Adrenal gland (tissue), 5 donors: ENCODE results near the gene EFEMP1.

ENCODE experiments used
- POLR2A ChIP-seq, 2 donors: fragments of 450-650 bp; IDR thresholded peaks; one replicate each; pipeline ENCODE4 v1.6.1; 2017; ENCODE audit warnings: antibody characterized with exemption in 2 of 2, mild to moderate bottlenecking in 2 of 2, moderate library complexity in 1 of 2
- TF ChIP-seq, protein P1 (sequence below), 6 experiments: fragments of 450-650 bp in 4 of 6; fragments of 200-600 bp in 2 of 6; sonication (generic) in 1 of 6; IDR thresholded peaks; 1 replicate in 5 of 6; 2 replicates in 1 of 6; pipeline versions ENCODE4 v1.5.1 to v1.8.0; 2016 to 2021; ENCODE audit warnings: antibody characterized with exemption in 6 of 6, mild to moderate bottlenecking in 2 of 6, moderate library complexity in 1 of 6
- donor health status: DM: no; HTN: no; CAD: no.

DNA sequence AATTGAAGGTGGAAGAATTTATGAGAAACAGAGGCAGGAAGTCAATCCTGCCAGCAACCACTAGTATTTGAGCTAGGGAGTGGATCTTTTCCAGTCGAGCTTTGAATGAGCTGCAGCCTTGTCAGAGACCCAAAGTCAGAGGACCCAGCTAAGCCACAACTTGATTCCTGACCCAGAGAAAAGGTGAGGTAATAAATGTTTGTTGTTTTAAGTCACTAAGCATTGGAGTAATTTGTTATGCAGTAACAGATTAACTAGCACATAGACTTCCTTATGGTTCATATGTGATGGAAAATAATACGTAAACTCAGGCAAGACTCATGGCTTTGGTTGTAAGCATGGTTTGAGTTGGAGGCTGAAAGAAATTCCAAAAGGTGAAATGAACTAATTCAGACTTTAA, 21.6 kb downstream of the EFEMP1 start:
- TF ChIP-seq POLR2A (IDR thresholded peaks at IDR 0.05), result no peak
- TF ChIP-seq, protein P1, sequence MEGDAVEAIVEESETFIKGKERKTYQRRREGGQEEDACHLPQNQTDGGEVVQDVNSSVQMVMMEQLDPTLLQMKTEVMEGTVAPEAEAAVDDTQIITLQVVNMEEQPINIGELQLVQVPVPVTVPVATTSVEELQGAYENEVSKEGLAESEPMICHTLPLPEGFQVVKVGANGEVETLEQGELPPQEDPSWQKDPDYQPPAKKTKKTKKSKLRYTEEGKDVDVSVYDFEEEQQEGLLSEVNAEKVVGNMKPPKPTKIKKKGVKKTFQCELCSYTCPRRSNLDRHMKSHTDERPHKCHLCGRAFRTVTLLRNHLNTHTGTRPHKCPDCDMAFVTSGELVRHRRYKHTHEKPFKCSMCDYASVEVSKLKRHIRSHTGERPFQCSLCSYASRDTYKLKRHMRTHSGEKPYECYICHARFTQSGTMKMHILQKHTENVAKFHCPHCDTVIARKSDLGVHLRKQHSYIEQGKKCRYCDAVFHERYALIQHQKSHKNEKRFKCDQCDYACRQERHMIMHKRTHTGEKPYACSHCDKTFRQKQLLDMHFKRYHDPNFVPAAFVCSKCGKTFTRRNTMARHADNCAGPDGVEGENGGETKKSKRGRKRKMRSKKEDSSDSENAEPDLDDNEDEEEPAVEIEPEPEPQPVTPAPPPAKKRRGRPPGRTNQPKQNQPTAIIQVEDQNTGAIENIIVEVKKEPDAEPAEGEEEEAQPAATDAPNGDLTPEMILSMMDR (IDR thresholded peaks at IDR 0.05), result no peak
